Karpas-422 (cell line): ENCODE measurements around the gene RFC5. TPM values are rescaled to one million over a fixed set of nuclear protein-coding genes. Genes with fewer than 3 reads are reported as not detected.

Experiments used
- DNase-seq: peaks from one replicate; pipeline ENCODE4 v3.0.0-alpha.2; 2015
- H2AFZ ChIP-seq: fragments of 200-600 bp; sonication (generic); 2 replicates; pipeline ENCODE4 v1.6.1; 2014; ENCODE audit warnings: antibody characterized with exemption, low read length, mixed read lengths
- H3K27ac ChIP-seq: fragments of 200-600 bp; sonication (generic); 2 replicates; pipeline ENCODE4 v1.5.1; 2014; ENCODE audit warnings: mild to moderate bottlenecking, low read length, moderate library complexity
- H3K27me3 ChIP-seq: fragments of 200-600 bp; sonication (generic); 2 replicates; pipeline ENCODE4 v1.6.1; 2014; ENCODE audit warnings: low read length, mixed read lengths
- H3K36me3 ChIP-seq: fragments of 200-600 bp; sonication (generic); 2 replicates; pipeline ENCODE4 v1.6.1; 2014; ENCODE audit warnings: low read length, mixed read lengths; ENCODE audit not compliant: insufficient read depth
- H3K4me1 ChIP-seq: fragments of 200-600 bp; sonication (generic); 2 replicates; pipeline ENCODE4 v1.6.1; 2014; ENCODE audit warnings: mild to moderate bottlenecking, low read length, mixed read lengths
- H3K4me2 ChIP-seq: fragments of 200-600 bp; sonication (generic); 2 replicates; pipeline ENCODE4 v1.6.1; 2014; ENCODE audit warnings: low read length, low read depth, mild to moderate bottlenecking; ENCODE audit not compliant: poor library complexity, severe bottlenecking
- H3K4me3 ChIP-seq: fragments of 200-600 bp; sonication (generic); 2 replicates; pipeline ENCODE4 v1.5.1; 2014; ENCODE audit warnings: mild to moderate bottlenecking, antibody characterized with exemption, low read length, mixed read lengths
- H3K79me2 ChIP-seq: fragments of 200-600 bp; sonication (generic); 2 replicates; pipeline ENCODE4 v1.6.1; 2014; ENCODE audit warnings: mild to moderate bottlenecking, low read length, mixed read lengths
- H3K9ac ChIP-seq: fragments of 200-600 bp; sonication (generic); 2 replicates; pipeline ENCODE4 v1.6.0; 2014; ENCODE audit warnings: low read length
- H3K9me2 ChIP-seq: fragments of 200-600 bp; sonication (generic), shearing (Covaris generic); replicated peaks from 2 replicates; pipeline ENCODE4 v1.6.0; 2014; ENCODE audit warnings: mild to moderate bottlenecking, low read length, moderate library complexity; ENCODE audit not compliant: insufficient read depth
- H3K9me3 ChIP-seq: fragments of 300-700, 200-600 bp; sonication (generic); 2 replicates; pipeline ENCODE4 v1.6.1; 2014; ENCODE audit warnings: low read length, mixed read lengths
- H4K20me1 ChIP-seq: fragments of 200-600 bp; sonication (generic); 2 replicates; pipeline ENCODE4 v1.6.1; 2014; ENCODE audit warnings: mild to moderate bottlenecking, antibody characterized with exemption, low read length, low read depth; ENCODE audit not compliant: insufficient read depth
- total RNA-seq: library from RNA; depleted of rRNA; stranded (reverse); fragments of >200 nt; shearing (Covaris generic); gene quantifications from 2 replicates; pipeline ENCODE4 v1.2.3, GENCODE V29; 2014; ENCODE audit warnings: low replicate concordance; rRNA removed

RFC5 gene
- 28.7 and 41.1 TPM in 2 replicates for total RNA-seq

- no peaks in the 10 kb centered on the region for H4K20me1 ChIP-seq
- peaks cover 36% of the 10 kb centered on the region for H3K79me2 ChIP-seq
- peaks cover 32% of the 10 kb centered on the region for H3K36me3 ChIP-seq
- DNase-seq = peak; percentile 99
- H3K4me2 ChIP-seq = peak within 1 kb of the TSS; percentile 79
- no peaks in the 10 kb centered on the region for H3K27me3 ChIP-seq
- peak within 1 kb of the TSS; percentile 81; the same call in 1 of the 2 replicates for H2AFZ ChIP-seq
- H3K4me3 ChIP-seq = peak within 1 kb of the TSS; percentile 89
- H3K9me2 ChIP-seq = no peaks in the 10 kb centered on the region
- no peaks in the 10 kb centered on the region for H3K9me3 ChIP-seq
- H3K4me1 ChIP-seq = peaks cover 17% of the 10 kb centered on the region
- peak within 1 kb of the TSS; percentile 84 for H3K9ac ChIP-seq
- no peak within 1 kb of the TSS for H3K27ac ChIP-seq
Observed at GRCh38 chr12:118016424-118017264, at the start of gene RFC5. Gene RFC5, plus strand, starts transcription at chr12:118016703. Its CDS starts 125 bp downstream, at chr12:118016828.

GRCh38 chr12:117967043-117967442, 49.5 kb upstream of the RFC5 start:
- Histone ChIP-seq H3K4me3 (no peak overlapping the region), H3K9me2 (no peaks in the 10 kb centered on the region), H3K4me1 (peaks cover 9% of the 10 kb centered on the region; the same call in 1 of the 2 replicates), H3K27me3 (no peaks in the 10 kb centered on the region), H3K4me2 (no peak overlapping the region), H3K36me3 (no peaks in the 10 kb centered on the region), H3K27ac (no peak overlapping the region), H3K9me3 (peaks cover 4% of the 10 kb centered on the region; the same call in 1 of the 2 replicates), H4K20me1 (no peaks in the 10 kb centered on the region), H3K79me2 (no peaks in the 10 kb centered on the region), H3K9ac (no peak overlapping the region), H2AFZ (no peak overlapping the region)
- DNase-seq = no peak

GRCh38 chr12:117967512-117967911, 49.0 kb upstream of the RFC5 start:
- H4K20me1 ChIP-seq = no peaks in the 10 kb centered on the region
- H2AFZ ChIP-seq = no peak overlapping the region
- H3K79me2 ChIP-seq = no peaks in the 10 kb centered on the region
- H3K27me3 ChIP-seq = no peaks in the 10 kb centered on the region
- no peak overlapping the region for H3K27ac ChIP-seq
- H3K4me3 ChIP-seq = no peak overlapping the region
- DNase-seq = no peak
- no peak overlapping the region for H3K4me2 ChIP-seq
- H3K4me1 ChIP-seq = peaks cover 9% of the 10 kb centered on the region; the same call in 1 of the 2 replicates
- H3K9me3 ChIP-seq = peaks cover 4% of the 10 kb centered on the region; the same call in 1 of the 2 replicates
- H3K9me2 ChIP-seq = no peaks in the 10 kb centered on the region
- H3K9ac ChIP-seq = no peak overlapping the region
- H3K36me3 ChIP-seq = no peaks in the 10 kb centered on the region

GRCh38 chr12:117968151-117968789, 48.2 kb upstream of the RFC5 start:
- Histone ChIP-seq H3K9ac (peak overlapping the region; percentile 52), H3K4me3 (peak overlapping the region; percentile 62), H3K27me3 (no peaks in the 10 kb centered on the region), H3K27ac (no peak overlapping the region), H2AFZ (peak overlapping the region; percentile 2; the same call in 1 of the 2 replicates), H3K9me3 (peaks cover 4% of the 10 kb centered on the region; the same call in 1 of the 2 replicates), H3K4me1 (peaks cover 9% of the 10 kb centered on the region; the same call in 1 of the 2 replicates), H3K79me2 (no peaks in the 10 kb centered on the region), H4K20me1 (no peaks in the 10 kb centered on the region), H3K4me2 (peak overlapping the region; percentile 71), H3K9me2 (no peaks in the 10 kb centered on the region), H3K36me3 (no peaks in the 10 kb centered on the region)
- DNase-seq = no peak

- Histone ChIP-seq H3K9me2 (no peaks in the 10 kb centered on the region), H3K27ac (no peak within 1 kb of the TSS), H3K9me3 (peaks cover 4% of the 10 kb centered on the region; the same call in 1 of the 2 replicates), H3K4me1 (peaks cover 9% of the 10 kb centered on the region; the same call in 1 of the 2 replicates), H3K27me3 (no peaks in the 10 kb centered on the region), H3K36me3 (no peaks in the 10 kb centered on the region), H3K9ac (peak within 1 kb of the TSS; percentile 52), H4K20me1 (no peaks in the 10 kb centered on the region), H3K4me2 (peak within 1 kb of the TSS; percentile 71), H3K79me2 (no peaks in the 10 kb centered on the region), H3K4me3 (peak within 1 kb of the TSS; percentile 62), H2AFZ (peak within 1 kb of the TSS; percentile 2; the same call in 1 of the 2 replicates)
- peak; percentile 78 for DNase-seq
Observed at GRCh38 chr12:117968826-117969659, 47.5 kb upstream of the RFC5 start, which contains the start of gene KSR2. Gene KSR2, minus strand, starts transcription at chr12:117968990. Its CDS starts 735 bp downstream, at chr12:117968255.

GRCh38 chr12:117970334-117970733, 46.2 kb upstream of the RFC5 start:
- H3K79me2 ChIP-seq = no peaks in the 10 kb centered on the region
- H3K27ac ChIP-seq = no peak overlapping the region
- no peaks in the 10 kb centered on the region for H3K36me3 ChIP-seq
- no peak overlapping the region for H3K4me2 ChIP-seq
- peaks cover 4% of the 10 kb centered on the region; the same call in 1 of the 2 replicates for H3K9me3 ChIP-seq
- no peak overlapping the region for H3K9ac ChIP-seq
- H3K4me1 ChIP-seq = peaks cover 9% of the 10 kb centered on the region; the same call in 1 of the 2 replicates
- no peak overlapping the region for H2AFZ ChIP-seq
- no peak overlapping the region for H3K4me3 ChIP-seq
- H3K27me3 ChIP-seq = no peaks in the 10 kb centered on the region
- H3K9me2 ChIP-seq = no peaks in the 10 kb centered on the region
- DNase-seq = no peak
- no peaks in the 10 kb centered on the region for H4K20me1 ChIP-seq

GRCh38 chr12:117972301-117972700, 44.2 kb upstream of the RFC5 start:
- no peaks in the 10 kb centered on the region for H3K79me2 ChIP-seq
- H4K20me1 ChIP-seq = no peaks in the 10 kb centered on the region
- peaks cover 9% of the 10 kb centered on the region; the same call in 1 of the 2 replicates for H3K4me1 ChIP-seq
- no peak overlapping the region for H3K4me3 ChIP-seq
- H3K4me2 ChIP-seq = no peak overlapping the region
- H3K27ac ChIP-seq = no peak overlapping the region
- peaks cover 4% of the 10 kb centered on the region; the same call in 1 of the 2 replicates for H3K9me3 ChIP-seq
- H3K36me3 ChIP-seq = no peaks in the 10 kb centered on the region
- no peaks in the 10 kb centered on the region for H3K9me2 ChIP-seq
- no peak overlapping the region for H2AFZ ChIP-seq
- H3K9ac ChIP-seq = no peak overlapping the region
- no peak for DNase-seq
- H3K27me3 ChIP-seq = no peaks in the 10 kb centered on the region
